Gastroesophageal sphincter (tissue), 4 donors: ENCODE measurements around the gene SERP2. TPM values are rescaled to one million over a fixed set of nuclear protein-coding genes. Genes with fewer than 3 reads are reported as not detected.
"Not testable (repeated sequence)": the region's sequence is repeated elsewhere in the genome, so short reads cannot be mapped to it uniquely, and the experiment has no call there.

Source experiments
- ATAC-seq: fragments of 150-250 bp; one replicate; pipeline ENCODE4 v1.9.1; 2016; ENCODE audit warnings: mild to moderate bottlenecking, moderate library complexity
- H3K27ac ChIP-seq, 4 donors: fragments of 200-600 bp; sonication (generic) in 3 of 4; 1 replicate in 3 of 4; 2 replicates in 1 of 4; pipeline ENCODE4 v1.5.1; 2016 to 2019
- H3K27me3 ChIP-seq: fragments of 200-600 bp; sonication (generic); one replicate; pipeline ENCODE4 v1.5.1; 2019
- H3K36me3 ChIP-seq, 2 donors: fragments of 200-600 bp; sonication (generic); one replicate each; pipeline ENCODE4 v1.5.1; 2019; ENCODE audit warnings: control low read depth in 1 of 2
- H3K4me1 ChIP-seq, 3 donors: fragments of 200-600 bp; sonication (generic); 1 replicate in 2 of 3; 2 replicates in 1 of 3; pipeline ENCODE4 v1.5.1; 2016 to 2019; ENCODE audit warnings: control low read depth in 2 of 3
- H3K4me3 ChIP-seq, 2 donors: fragments of 200-600 bp; sonication (generic); one replicate each; pipeline ENCODE4 v1.5.1; 2019; ENCODE audit warnings: mild to moderate bottlenecking in 1 of 2, moderate library complexity in 1 of 2
- H3K9me3 ChIP-seq, 3 donors: fragments of 200-600 bp; sonication (generic); one replicate each; pipeline ENCODE4 v1.5.1; 2017 to 2019; ENCODE audit warnings: control low read depth in 2 of 3
- EP300 ChIP-seq: sonication (generic); formaldehyde crosslinking; IDR thresholded peaks from one replicate; pipeline ENCODE4 v1.6.1; 2017; ENCODE audit warnings: antibody characterized with exemption, mild to moderate bottlenecking
- POLR2A ChIP-seq, 2 donors: fragments of 450-650 bp; IDR thresholded peaks; one replicate each; pipeline ENCODE4 v1.6.1; 2017; ENCODE audit warnings: antibody characterized with exemption in 2 of 2, mild to moderate bottlenecking in 2 of 2, moderate library complexity in 1 of 2
- POLR2AphosphoS5 ChIP-seq: sonication (generic); formaldehyde crosslinking; IDR thresholded peaks from one replicate; pipeline ENCODE4 v1.6.1; 2017; ENCODE audit warnings: antibody characterized with exemption
- WGBS, 2 donors: methylation state at CpG; one replicate each; pipeline ENCODE4 v1.1.5; 2018; ENCODE audit warnings: low coverage in 1 of 2; 5-methylcytosine and 5-hydroxymethylcytosine counted together
- total RNA-seq, 4 donors: library from RNA; depleted of rRNA; stranded (reverse); fragments of >200 nt; gene quantifications; one replicate each; pipeline ENCODE4 v1.1.0, GENCODE V29; 2016
- TF ChIP-seq, protein P1 (sequence below), 4 experiments: fragments of 200-600 bp in 2 of 4; fragments of 450-650 bp in 2 of 4; sonication (generic) in 1 of 4; IDR thresholded peaks; one replicate each; pipeline ENCODE4 v1.5.1; 2017 to 2019; ENCODE audit warnings: antibody characterized with exemption in 4 of 4, mild to moderate bottlenecking in 2 of 4, moderate library complexity in 2 of 4

The SERP2 gene
- total RNA-seq: 10 to 100 TPM in 2 of 4 donors, 1 to 10 TPM in 2; 6.9 to 15.6 (median 11.5) TPM

DNA sequence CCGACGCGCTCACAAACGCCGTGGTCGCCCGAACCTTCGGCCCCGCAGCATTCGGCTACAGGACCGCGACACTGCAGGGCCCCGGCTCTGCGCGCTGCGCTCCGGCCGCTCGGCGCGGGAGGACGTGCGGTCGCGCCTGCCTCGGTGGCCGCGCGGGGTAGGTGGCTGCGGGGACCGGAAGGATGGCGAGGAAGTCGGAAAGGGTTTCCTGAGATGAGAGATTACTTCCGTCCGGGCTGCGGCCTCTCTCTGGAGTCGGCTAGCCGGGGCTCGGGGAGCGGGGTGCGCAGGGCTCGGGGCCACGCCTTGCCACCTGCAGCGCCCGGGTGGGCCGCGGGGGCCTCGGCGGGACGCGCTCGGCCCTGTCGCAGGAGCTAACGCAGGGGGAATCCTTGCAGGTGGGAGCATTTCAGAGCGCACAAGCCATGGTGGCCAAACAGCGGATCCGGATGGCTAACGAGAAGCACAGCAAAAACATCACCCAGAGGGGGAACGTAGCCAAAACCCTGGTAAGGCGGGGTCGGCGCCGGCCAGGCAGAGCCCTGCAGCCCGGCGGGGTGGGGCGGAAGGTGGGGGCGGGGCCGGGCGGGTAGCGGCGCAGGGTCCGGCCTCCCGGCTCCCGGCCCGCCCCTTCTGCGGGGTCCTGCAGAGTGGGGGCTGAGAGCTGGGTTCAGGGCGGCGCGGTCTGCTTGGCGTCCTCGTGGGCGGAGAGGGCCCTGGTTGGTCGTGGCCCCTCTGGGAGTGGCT, at the start of gene SERP2:
Gene SERP2, plus strand, starts transcription at position 224 of the 747 bp plus-strand sequence. Its CDS starts 202 bp downstream, at position 426.
- H3K9me3 ChIP-seq: no peaks in the 10 kb centered on the region
- H3K27ac ChIP-seq: peak within 1 kb of the TSS; percentile 21 to 87 (median 78)
- TF ChIP-seq POLR2A (IDR thresholded peaks at IDR 0.05): no peak
- TF ChIP-seq, protein P1, sequence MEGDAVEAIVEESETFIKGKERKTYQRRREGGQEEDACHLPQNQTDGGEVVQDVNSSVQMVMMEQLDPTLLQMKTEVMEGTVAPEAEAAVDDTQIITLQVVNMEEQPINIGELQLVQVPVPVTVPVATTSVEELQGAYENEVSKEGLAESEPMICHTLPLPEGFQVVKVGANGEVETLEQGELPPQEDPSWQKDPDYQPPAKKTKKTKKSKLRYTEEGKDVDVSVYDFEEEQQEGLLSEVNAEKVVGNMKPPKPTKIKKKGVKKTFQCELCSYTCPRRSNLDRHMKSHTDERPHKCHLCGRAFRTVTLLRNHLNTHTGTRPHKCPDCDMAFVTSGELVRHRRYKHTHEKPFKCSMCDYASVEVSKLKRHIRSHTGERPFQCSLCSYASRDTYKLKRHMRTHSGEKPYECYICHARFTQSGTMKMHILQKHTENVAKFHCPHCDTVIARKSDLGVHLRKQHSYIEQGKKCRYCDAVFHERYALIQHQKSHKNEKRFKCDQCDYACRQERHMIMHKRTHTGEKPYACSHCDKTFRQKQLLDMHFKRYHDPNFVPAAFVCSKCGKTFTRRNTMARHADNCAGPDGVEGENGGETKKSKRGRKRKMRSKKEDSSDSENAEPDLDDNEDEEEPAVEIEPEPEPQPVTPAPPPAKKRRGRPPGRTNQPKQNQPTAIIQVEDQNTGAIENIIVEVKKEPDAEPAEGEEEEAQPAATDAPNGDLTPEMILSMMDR (IDR thresholded peaks at IDR 0.05): peak in 1 of 4 experiments; percentile 8

DNA sequence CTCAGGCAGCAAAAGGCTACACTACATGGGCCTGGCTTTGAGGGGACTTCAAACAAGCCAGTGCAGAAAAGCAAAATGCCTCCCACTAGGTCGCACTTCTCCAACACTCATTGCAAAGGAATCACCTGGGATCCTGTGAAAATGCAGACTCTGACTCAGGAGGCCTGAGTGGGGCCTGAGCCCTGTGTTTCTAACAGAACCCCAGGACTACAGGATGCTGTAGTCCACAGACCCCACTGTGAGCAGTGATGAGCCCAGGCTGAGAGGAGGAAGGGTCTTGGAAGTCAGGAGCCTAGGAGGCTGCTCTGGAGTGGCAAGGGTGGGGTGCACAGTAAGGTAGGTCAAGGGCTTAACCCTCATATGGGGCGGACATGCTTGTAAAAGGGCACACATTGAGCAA, 46.7 kb upstream of the SERP2 start:
- peaks cover 3 to 12% (median 6%) of the 10 kb centered on the region in 3 donors for H3K4me1 ChIP-seq
- WGBS, 2 donors: 100% methylated on average over 1 of the region's 2 CpGs; no CpG with 5 or more reads in 1 of the 2 donors
- H3K9me3 ChIP-seq: peaks cover 0 to 1% (median 0%) of the 10 kb centered on the region in 3 donors
- H3K27ac ChIP-seq: no peak overlapping the region
- no peak overlapping the region for H3K4me3 ChIP-seq
- H3K36me3 ChIP-seq: no peaks in the 10 kb centered on the region
- TF ChIP-seq, protein P1 (IDR thresholded peaks at IDR 0.05): no peak
- TF ChIP-seq POLR2AphosphoS5 (no peak), POLR2A (IDR thresholded peaks at IDR 0.05) (no peak), EP300 (no peak)
- no peaks in the 10 kb centered on the region for H3K27me3 ChIP-seq
- no peak for ATAC-seq

More for the DNA sequence above, at the start of gene SERP2:
- Histone ChIP-seq H3K27me3 (no peaks in the 10 kb centered on the region), H3K36me3 (no peaks in the 10 kb centered on the region), H3K4me1 (peaks cover 0 to 25% (median 5%) of the 10 kb centered on the region in 3 donors), H3K4me3 (peak within 1 kb of the TSS; percentile 73 to 84)
- peak; percentile 60 for ATAC-seq
- 0 to 3% methylated on average over 2 to 7 of the region's 83 CpGs for WGBS, 2 donors

DNA sequence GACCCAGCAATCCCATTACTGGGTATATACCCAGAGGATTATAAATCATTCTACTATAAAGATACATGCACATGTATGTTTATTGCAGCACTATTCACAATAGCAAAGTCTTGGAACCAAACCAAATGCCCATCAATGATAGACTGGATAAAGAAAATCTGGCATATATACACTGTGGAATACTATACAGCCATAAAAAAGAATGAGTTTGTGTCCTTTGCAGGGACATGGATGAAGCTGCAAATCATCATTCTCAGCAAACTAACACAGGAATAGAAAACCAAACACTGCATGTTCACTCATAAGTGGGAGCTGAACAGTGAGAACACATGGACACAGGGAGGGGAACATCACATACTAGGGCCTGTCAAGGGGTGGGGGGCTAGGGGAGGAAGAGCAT, 44.6 kb upstream of the SERP2 start:
- H3K27ac ChIP-seq, H3K9me3 ChIP-seq, H3K4me3 ChIP-seq, ATAC-seq, H3K36me3 ChIP-seq, H3K27me3 ChIP-seq: not testable (repeated sequence)
- peaks cover 5 to 22% (median 14%) of the 10 kb centered on the region in 3 donors for H3K4me1 ChIP-seq

DNA sequence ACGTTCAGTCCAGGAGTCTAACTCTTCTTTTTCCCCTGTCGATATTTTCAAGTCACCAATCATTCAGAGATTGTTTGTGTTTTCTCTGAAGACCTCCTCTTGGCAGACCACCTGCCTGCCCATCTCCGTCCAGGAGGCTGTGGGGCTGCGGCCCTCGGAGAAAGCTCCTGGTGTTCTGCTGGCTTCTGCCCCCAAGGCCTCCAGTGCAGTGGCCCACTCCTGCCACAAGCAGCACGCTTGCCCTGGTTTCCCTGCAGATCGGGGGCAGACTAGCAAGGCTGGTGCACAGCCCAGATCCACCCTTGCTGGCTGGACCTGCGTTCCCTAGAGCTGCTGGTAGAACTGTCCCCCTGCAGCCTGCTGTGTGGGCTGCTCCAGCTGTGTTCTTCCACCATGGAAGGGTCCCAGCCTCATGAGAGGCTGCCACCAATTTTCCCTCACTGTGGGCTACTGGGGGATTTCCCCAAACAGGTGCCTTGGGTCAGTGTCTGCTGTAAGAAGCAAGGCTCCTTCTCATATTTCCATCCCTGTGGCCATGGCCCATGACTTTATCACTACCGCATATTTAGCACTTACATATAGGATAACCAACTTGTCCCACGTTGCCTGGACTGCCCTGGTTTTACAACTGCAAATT, 43.6 kb upstream of the SERP2 start:
- 85 to 100% methylated on average over 4 of the region's 10 CpGs for WGBS, 2 donors
- no peaks in the 10 kb centered on the region for H3K9me3 ChIP-seq
- H3K4me1 ChIP-seq: peaks cover 5 to 22% (median 14%) of the 10 kb centered on the region in 3 donors
- no peak overlapping the region for H3K27ac ChIP-seq
- no peak overlapping the region for H3K4me3 ChIP-seq
- no peaks in the 10 kb centered on the region for H3K36me3 ChIP-seq
- no peaks in the 10 kb centered on the region for H3K27me3 ChIP-seq
- no peak for TF ChIP-seq POLR2A (IDR thresholded peaks at IDR 0.05)
- TF ChIP-seq, protein P1 (IDR thresholded peaks at IDR 0.05): no peak
- no peak for TF ChIP-seq EP300
- no peak for TF ChIP-seq POLR2AphosphoS5
- ATAC-seq: no peak

DNA sequence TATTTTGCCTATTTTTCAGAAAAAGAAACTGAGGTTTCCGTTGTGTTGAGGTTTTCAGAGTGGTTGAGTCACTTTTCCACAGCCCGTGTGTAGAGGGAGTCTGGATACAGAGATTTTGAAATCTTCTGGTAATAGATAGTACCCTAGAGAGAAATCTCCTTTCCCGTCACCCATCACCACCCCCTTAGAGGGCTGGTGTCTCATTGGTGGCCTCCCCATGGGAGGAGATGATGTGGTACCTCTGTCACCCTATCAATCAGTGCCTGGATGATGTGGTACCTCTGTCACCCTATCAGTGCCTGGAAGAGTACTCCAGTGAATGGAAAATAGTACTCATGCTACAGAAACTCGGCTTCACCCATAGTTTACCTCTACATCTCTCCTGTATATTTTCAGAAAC, 42.2 kb upstream of the SERP2 start:
- peak; percentile 28 for ATAC-seq

More for the DNA sequence above, 42.2 kb upstream of the SERP2 start:
- Histone ChIP-seq H3K9me3 (no peaks in the 10 kb centered on the region), H3K36me3 (no peaks in the 10 kb centered on the region), H3K27me3 (no peaks in the 10 kb centered on the region), H3K4me1 (peaks cover 5 to 22% (median 14%) of the 10 kb centered on the region in 3 donors), H3K27ac (peak overlapping the region; percentile 5 to 76 (median 70)), H3K4me3 (no peak overlapping the region)
- TF ChIP-seq POLR2A (IDR thresholded peaks at IDR 0.05) (no peak), POLR2AphosphoS5 (no peak), EP300 (no peak)
- TF ChIP-seq, protein P1 (IDR thresholded peaks at IDR 0.05): no peak
- WGBS, 2 donors: 69 to 74% methylated on average over 4 of the region's 4 CpGs
